Caki2 (cell line): ENCODE results near the gene ANKUB1. TPM values are rescaled to one million over a fixed set of nuclear protein-coding genes. Genes with fewer than 3 reads are reported as not detected.

ENCODE experiments used
- DNase-seq: peaks from one replicate; pipeline ENCODE4 v3.0.0-alpha.2; 2015; ENCODE audit warnings: low read depth
- in situ Hi-C: cut with HindIII; loops from 2 replicates; pipeline ENCODE4 v1.10.0; 2016; ENCODE audit warnings: low sequenced_read_pairs, low pct_unique_long_range_greater_than_20kb, mixed read lengths
- total RNA-seq: library from RNA; depleted of rRNA; stranded (reverse); fragments of >200 nt; shearing (Covaris generic); gene quantifications from 2 replicates; pipeline ENCODE4 v1.2.3, GENCODE V29; 2014; ENCODE audit warnings: low replicate concordance; rRNA removed

Gene ANKUB1
- total RNA-seq, 1 experiment from 2014 or later, result not detected

GRCh38 chr3:149727656-149728055 lies 64.7 kb downstream of the ANKUB1 start:
- in situ Hi-C loops, result no loop called here

GRCh38 chr3:149726716-149727407 lies 65.5 kb downstream of the ANKUB1 start:
- in situ Hi-C loops, result no loop called here

More at GRCh38 chr3:149727656-149728055, 64.7 kb downstream of the ANKUB1 start:
- DNase-seq, result no peak

GRCh38 chr3:149723781-149724180 lies 68.6 kb downstream of the ANKUB1 start:
- in situ Hi-C loops, result no loop called here
- DNase-seq, result no peak

More at GRCh38 chr3:149726716-149727407, 65.5 kb downstream of the ANKUB1 start:
- DNase-seq, result no peak

GRCh38 chr3:149720918-149721317 lies 71.4 kb downstream of the ANKUB1 start:
- in situ Hi-C loops, result no loop called here
- no peak for DNase-seq

GRCh38 chr3:149717391-149718056 lies 74.8 kb downstream of the ANKUB1 start:
- in situ Hi-C loops, result no loop called here
- DNase-seq, result peak; percentile 59

- no peak for DNase-seq
- in situ Hi-C loops, result no loop called here
Measured at GRCh38 chr3:149716984-149717383, 75.4 kb downstream of the ANKUB1 start.

GRCh38 chr3:149715247-149715646 lies 77.1 kb downstream of the ANKUB1 start:
- in situ Hi-C loops, result no loop called here
- DNase-seq, result no peak

- no peak for DNase-seq
- in situ Hi-C loops, result no loop called here
Measured at GRCh38 chr3:149713730-149714654, 78.4 kb downstream of the ANKUB1 start.

Other genes with a start within 250 kb of the ANKUB1 start
- 130 and 197 TPM in 2 replicates for gene WWTR1, start 134.5 kb downstream of the ANKUB1 start, total RNA-seq
- gene COMMD2, start 40.1 kb downstream of the ANKUB1 start, total RNA-seq, result 36.9 and 48.0 TPM in 2 replicates
- 91.4 and 139 TPM in 2 replicates for gene RNF13, start 20.7 kb upstream of the ANKUB1 start, total RNA-seq
- 339 and 354 TPM in 2 replicates for gene PFN2, start 178.3 kb upstream of the ANKUB1 start, total RNA-seq